ENCODE data around the gene MFAP3.
A peak's percentile ranks its signal among the peaks of the same experiment; 100 is the strongest.
"Not testable (repeated sequence)": the region's sequence is repeated elsewhere in the genome, so short reads cannot be mapped to it uniquely, and the experiment has no call there.

Gene MFAP3

DNA sequence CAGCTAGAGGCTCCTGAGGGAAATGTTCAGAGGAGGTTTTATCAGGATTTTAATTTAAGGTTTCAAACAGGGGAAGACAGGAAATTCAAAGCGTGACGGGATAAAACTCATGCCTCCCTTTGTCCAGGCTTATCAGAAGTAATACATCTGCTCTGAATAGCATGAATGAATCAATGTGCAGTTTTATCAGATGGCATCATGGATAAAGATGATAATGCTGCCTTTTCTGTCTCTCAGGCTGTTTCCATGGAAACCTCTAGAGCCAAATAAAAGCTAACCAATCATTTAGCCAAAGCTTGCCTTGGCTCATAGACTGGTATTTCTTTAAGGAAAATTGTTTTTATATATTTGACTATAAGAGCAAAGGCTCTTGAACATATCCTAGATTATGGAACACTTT lies 16.4 kb downstream of the MFAP3 start:
- DNase-seq, result no peak

DNA sequence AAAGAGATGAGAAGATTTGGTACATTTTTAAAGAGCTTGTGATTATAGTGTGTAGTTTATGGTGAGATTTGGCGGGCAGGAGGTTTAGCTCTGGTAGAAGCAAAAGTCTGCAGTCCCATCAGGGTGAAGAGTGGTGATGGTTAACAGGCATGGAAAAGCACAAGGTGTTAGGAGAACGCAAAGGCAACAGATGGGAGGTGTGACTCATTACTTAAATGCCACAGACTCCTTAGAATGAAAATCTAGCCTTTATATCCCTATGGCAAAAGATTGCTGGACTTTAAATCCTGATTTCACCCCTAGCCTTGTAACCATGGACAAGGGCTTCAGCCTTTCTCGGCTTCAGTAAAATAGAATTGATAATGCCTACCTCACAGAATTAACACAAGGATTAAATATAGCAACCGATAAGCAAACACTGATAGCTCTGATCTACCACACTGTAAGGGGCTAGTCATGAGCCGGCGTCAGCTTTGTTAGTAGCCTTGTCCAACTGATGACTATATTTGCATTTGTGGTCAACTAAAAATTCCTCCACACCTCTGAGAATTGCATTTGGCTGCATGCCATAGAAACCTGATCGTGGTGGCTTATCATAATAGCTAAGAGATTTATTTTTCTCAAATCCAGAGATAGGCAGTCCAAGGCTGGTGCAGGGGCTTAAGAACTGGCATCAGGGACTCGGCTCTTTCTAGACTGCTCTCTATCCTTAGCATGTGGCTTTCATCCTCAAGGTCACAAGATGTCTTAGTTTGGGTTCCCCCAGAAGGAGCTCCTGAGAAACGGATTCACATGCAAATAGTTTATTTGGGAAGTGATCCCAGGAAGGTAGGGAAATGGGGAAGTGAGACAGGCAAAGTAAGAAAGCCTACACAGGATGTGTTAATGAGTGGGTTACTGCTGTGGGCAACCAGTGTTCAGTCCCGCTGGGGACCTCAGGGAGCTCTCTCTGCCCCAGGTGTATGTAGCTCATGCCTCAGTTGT lies 19.6 kb downstream of the MFAP3 start:
- peak in 1 of 3 experiments; percentile 65 for DNase-seq

DNA sequence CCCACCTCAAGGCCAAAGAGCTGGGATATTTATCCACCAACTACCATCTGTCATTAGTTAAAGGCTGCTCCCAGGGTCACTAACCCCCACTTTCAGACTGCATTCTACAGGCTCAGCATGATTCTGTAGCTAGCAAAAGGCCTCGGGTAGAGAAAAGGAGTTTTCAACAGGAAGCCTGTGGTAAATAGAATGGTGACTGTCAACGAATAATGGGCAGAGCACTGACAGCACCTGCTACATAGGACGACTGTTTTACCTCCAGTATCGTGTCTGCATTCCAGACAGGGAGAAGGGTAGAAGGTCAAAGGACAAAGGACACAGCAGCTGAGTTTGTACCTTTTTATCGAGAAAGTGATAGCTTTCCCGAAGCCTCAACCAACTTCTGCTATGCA lies 20.3 kb downstream of the MFAP3 start:
- DNase-seq, result no peak

DNA sequence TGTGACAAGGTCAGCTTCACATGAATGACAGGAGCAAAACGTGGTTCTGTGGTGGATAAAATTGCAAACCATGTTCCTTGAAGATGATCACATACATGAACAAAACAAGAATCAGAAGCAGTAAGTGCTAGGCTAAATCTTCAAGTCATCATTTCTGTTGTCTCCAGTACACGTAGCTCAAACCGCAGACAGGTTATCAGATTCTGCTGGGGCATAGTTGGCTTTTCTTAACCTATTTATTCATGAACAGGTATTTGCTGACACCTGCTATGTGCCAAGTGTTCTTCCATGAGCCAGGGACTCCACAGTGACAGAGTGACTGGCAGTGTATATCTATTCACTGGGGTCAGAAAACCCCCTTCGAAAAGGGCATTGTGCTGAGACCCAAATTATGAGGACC lies 20.8 kb downstream of the MFAP3 start:
- DNase-seq, result no peak

DNA sequence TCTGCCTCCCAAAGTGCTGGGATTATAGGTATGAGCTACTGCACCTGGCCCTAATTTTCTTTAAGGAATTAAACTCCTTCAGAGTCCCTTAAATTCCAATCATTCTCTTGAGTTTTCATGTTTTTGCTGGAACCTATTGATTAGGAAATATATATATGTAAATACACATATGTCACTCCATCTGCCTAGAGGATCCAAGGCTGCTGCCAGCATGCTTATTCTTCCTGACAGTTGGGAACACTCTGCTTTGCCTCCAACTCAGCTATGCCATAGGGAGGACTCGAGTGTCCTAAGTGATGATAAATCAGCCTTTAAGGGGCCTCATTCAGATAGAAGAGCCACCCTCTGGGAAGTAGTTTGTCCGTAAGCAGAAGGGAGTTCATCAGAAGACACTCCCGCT lies 21.8 kb downstream of the MFAP3 start:
- peak in 1 of 3 experiments; percentile 20 for DNase-seq

DNA sequence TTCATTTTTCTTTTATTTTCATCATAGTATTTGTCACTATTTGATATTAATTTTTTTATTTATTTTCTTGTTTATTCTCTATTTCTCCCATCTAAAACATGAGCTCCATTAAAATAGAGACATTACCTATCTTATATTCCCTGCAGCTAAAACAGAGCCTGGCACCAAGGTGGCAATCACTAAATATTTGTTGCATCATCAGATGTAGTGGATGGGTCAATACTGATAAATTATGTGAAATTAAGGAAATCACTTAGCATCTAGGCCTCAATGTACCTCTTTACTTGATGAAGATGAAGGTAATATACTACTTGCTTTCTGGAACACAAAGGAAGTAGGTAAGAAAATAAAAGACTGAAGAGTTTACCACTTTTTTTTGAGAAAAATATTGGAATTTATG lies 24.6 kb downstream of the MFAP3 start:
- no peak for DNase-seq

DNA sequence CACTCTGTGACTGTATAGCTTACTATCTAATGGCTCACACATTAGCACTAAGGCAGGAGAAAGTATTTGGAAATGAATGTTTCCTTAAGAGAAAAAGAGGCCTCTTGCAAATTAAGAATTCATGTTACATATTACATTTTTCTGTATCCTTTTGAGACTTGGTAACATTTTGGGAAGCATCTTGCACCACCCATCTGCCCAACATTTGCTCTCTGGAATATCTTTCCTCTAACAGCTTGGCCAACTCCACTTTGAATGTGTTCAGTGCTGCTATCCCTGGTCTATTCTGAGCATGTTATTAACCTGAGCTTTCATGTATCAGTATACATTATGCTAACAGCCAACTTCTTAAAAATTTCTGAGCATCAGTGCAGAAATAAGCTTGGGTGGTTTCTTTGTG lies 27.2 kb downstream of the MFAP3 start:
- DNase-seq, result no peak

DNA sequence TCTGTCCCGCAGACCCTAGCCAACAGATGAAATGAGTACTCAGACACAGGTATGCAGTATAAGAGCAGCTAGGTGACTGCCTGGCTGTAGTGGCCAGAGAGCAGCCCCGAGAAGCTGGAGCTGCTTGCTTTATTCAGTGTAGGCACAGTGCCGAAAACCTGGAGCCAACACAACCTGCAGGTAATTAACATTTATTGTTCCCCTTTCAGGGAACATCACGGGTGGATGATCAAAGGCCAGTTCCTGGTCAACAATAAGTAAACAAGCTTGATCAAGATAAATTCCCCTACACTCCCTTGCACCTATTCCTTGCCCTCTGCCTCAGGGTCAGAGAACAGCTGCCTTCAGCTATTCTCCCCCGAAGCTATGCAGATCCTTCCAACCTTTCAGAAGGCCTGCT lies 31.1 kb downstream of the MFAP3 start:
- not testable (repeated sequence) for DNase-seq

DNA sequence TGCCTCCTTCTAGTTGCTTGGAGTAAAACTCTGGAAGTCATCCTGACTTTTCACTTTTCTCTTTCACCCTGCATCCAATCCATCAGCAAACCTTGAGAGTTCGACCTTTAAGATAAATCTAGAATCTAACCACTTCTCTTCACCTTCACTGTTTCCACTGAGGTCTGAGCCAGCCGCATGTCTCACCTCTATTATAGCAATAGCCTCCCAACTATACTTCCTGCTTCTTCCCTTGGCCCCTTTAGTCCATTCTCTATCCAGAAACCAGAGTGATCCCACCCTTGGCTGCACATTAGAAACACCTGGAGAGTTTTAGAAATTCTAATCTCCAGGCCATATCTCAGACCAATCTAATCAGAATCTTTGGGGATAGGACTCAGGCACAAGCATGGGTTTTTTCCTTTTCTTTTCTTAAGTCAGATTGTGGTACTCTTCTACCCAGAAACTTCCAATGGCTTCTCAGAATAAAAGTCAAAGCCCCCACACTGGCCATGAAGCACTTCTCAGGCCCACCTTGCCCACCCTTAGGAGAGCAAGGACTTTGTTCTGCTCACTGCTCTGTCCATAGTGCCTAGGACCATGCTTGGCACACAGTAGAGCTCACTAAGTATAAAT lies 33.1 kb downstream of the MFAP3 start:
- no peak for DNase-seq

DNA sequence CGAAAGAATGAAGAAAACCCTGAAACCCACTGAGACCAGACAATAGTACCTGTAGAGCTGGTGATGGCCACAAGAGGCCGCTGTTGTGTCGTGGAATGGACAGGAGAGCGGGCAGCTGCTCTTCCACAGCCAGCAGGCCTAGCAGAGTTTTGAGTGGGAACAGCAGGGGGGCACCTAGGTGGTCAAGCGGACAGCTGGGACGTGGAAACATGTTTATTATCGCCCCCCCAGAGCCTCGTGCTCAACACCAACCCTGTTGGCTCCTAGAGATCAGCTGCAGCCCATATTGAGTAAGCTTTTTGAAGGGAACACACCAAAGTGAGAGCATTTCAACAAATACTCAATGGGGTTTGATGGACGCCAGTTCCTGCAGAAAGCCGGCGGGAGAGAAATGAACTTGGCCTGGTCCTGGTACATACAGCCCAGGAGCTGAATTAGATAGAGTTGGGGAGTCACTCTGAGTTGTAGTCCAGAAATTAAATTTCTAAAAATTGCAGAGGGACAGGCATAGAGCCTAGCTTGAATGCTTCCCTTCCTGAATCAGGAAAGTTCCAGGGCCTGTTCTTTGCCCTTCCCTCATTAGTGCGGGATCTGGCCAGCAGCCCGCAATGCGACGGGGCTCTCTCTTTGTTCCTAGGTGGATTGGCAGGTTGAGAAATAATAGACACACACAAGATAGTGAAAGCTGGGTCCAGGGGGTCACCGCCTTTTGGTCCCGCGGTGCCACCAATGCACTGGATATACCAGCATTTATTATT lies 33.8 kb downstream of the MFAP3 start:
- DNase-seq, result peak; percentile 64 to 82 (median 76)

DNA sequence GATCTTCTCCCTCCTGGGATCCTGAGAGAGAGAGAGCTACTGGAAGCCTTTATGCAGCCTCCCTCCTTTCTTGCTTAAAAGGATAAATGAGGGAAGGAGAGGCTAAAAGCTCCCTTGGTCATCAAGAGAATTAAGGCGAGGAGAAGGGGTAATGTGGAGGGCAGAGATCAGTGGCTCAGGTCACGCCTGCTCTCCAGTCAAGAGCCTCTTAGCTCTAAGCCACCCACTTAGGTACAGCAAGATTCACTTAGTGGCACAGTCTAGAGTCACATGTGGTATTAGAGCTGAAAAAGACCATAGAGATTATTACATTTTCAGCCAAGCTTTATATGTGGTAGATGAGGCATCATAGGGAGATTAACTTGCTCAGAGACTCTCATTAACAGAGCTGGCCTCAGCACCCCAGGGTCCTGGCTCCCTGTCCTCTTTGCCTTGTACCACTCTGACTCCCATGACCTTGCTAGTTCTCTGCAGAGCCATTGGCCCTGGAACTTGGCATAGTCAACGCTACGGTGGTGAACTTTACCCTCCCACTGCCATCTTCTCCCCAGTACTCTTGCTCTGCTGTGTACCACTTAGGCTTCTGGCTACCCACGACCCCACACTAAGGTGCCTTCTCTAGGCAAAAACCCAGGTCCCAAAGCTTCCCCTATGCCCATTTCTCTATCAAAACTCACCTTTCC lies 37.6 kb downstream of the MFAP3 start:
- DNase-seq, result peak in 2 of 3 experiments; percentile 13 to 73

DNA sequence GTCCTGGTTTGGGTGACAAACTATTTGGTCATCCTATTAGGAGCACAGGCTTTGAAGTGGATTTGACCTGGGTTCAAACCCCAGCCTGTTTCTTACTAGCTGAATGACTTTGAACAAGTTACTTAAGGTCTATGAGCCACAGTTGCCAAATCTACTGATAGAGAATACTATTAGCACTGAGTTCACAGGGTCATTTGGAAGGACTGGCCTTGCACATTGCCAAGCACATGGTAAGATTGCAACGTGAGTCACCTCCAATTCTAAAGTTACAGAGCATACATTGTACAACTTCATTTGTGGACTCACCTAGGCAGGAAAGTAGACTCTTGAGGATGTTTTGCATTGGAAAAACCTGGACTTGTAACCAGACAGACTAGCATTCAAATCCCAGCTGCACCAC lies 38.9 kb downstream of the MFAP3 start:
- no peak for DNase-seq

DNA sequence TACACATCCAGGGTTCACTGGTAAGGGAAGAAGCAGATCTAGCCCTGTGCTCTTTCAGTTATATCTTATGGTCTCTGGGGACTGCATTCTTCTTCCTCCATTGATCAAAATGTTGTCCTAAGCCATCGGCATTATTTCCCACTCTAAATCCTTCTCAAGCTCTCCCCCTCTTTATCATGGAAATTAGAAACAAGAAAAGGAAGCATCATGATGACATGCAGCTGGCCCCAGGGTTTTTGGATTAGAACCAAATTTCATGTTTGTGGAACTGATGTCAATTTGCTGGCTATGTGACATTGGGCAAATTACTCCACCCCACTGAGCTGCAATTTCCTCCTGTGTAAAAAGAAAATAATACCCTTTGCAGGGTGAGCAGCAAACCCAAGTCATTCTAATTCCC lies 39.5 kb downstream of the MFAP3 start:
- peak; percentile 64 to 94 (median 83) for DNase-seq

DNA sequence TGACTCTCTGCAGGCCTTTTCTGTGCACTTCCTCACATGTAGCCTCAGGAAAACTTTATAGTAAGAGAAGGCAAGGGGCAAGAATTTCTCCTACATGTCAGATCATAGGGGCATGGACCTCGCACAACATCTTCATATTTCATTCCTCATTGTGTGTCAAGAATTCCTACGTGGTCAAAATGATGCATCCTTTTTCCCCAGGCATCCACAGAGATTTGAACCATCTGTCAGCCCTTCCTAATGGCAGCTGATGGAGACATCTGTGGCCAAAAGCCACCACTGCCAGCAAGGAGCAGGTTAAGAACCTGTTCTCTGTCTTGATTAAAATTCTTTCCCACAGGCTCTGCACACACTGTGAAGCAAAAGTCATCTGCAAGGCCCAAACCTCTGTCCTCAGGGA lies 42.5 kb downstream of the MFAP3 start:
- no peak for DNase-seq

DNA sequence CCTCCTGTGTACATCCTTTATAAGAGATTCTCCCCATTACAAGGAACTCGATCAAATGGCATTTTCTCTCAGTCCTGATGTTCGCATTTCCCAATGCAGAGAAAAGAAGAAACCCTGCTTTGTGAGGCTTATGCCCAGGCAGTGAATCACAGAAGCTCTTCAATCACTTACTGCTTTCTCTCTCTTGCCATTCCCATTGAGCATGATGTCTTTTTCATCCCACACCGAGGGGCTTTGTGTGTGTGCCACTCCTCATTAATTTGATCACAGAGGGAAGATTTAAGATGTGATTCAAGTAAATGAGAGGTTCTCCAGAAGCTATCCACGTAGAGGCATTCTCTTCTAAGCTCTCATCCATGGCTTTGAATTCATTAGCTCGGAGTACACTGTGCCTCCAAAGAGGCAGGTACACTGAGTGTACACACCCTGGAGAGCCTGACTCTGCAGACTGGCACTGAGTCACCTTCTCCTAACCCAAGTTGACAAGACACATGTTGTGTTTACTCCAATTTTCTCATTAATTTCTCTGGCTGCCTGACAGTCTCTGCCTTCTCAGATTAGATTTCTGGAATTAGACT lies 45.4 kb downstream of the MFAP3 start:
- no peak for DNase-seq

DNA sequence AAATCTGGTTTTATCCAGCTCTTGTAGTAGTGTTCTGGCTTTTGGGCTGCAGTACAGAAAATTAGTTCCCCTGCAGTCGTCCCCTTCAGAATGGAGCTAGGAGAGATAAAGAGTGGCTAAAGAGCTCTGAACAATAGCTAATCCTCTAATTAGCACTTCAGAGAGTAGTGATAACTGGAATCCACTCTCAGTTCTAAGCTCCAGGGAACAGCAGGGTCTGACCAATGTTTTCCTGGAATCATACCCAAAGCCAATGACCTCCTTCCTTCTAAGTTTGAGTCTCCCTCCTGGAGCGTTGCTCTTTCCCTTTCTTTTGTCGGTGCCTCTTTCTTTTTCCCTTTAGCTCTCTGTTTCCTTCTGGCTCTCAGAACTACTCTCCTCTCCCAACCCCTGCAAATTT lies 47.4 kb downstream of the MFAP3 start:
- peak in 1 of 3 experiments; percentile 10 for DNase-seq

DNA sequence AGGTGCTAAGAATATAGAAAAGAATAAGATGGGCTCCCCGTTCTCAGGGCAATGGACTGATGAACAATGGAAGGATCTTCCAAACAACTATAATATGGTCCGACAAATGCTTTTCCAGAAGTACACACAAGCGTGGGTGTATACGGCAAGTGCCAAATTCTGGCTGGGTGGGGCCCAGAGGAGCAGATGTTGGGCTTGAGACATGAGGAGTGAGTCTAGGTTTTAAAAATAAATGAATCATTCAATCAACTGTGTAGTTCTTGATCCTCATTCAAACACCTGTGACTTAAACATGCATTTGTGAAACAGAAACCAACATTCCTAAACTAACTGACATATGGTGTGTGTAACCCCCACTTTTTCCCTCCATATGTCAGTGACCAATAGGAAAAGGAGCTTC lies 47.9 kb downstream of the MFAP3 start:
- DNase-seq, result no peak

DNA sequence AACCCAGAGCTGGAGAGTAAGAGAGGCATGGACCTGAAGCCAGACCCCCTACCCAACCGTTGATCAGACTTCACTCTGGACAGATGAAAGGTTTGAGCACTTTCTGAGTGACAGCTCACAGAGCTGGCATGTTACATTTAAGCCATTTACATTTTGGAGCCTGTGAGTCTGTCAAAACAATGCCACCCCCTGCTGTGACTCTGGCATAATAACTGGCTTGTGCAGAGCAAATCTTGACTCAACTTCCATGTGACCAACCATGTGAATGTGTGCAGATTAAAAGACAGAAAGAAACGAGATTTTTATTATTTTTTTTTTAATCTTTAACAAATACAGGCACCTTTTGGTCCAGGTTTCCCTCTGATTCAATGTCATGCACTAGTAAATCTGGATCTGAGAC lies 48.5 kb downstream of the MFAP3 start:
- peak; percentile 58 to 91 (median 71) for DNase-seq

DNA sequence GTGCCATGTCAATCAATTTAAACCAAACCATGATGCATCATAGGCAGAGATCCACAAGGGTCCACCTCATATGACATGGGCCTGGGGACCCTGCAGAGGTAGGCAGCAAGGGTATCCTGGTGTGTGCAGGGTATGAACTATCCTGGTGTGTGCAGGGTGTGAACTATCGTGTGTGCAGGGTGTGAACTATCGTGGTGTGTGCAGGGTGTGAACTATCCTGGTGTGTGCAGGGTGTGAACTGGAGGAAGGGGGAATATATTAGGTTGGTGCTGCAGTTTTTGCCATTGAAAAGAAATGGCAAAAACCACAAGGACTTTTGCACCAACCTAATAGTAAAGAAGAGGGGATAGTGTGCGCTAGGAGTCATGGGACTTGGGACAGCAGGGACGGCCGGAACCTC lies 50.0 kb downstream of the MFAP3 start:
- no peak for DNase-seq

DNA sequence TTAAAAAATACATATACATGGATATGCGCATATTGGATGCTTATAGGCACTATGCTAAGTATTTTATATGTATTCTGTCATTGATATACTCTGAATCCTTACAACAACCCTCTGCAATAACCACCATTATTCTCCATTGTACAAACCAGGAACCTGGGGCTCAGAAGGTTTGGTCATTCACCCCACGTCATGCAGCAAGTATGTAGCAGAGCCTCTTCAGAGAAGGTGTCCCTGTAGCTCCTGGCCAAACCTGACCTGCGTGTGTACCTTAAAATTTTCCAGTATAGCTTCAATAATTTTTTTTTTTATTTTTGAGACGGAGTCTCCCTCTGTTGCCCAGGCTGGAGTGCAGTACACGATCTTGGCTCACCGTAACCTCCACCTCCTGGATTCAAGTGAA lies 51.9 kb downstream of the MFAP3 start:
- no peak for DNase-seq

DNA sequence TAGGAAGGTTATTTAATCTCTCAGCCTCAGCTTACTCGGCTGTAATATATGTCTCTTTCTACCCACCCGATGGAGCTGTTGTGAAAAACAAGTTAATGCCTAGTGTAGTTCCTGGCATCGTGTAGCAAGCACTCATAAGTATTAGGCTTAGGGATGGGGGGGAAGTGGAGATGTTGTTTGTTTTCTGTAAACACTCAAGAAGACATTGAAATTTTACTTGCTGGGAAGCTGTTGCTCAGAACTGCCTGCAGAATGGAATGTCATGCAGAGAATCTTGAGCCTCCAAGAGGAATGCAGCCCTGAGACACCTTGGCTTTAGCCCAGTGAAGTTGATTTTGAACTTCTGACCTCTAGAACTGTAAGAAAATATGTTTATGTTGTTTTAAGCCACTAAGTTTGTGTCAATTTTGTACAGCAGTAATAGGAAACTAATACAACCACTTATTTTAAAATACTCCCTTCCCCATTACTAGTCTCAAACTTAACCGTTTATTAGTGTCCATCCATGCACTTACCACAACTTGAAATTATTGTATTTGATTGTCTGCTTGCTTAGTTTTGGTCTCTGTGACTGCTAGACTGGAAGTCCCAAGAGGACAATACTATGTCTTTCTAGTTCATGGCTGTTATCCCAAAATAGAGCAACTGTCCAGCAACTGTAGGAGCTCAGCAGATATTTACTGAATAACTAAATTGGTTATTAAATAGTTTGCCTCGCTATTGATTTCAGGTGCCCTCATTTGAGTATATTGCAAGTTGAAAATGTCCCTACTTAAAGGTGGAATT lies 53.8 kb downstream of the MFAP3 start:
- DNase-seq, result no peak

DNA sequence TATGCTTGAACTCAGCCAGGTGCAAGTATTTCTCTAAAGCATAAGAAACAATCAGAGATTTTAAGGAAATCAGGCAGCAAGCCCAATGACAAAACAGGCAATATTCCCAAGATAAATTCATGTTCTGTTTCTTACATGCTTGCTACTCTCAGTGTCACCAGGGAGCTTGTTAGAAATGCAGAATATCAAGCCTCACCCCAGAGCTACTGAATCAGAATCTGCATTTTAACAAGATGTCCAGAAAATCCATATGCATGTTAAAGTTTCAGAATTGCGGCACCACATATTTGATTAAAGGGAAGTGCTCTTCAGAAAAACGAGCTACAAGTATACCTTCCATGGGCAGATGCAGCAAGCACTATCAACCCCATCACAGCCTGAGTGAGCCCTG lies 54.4 kb downstream of the MFAP3 start:
- DNase-seq, result no peak
